Right atrium auricular region (tissue), 2 donors: ENCODE results near the gene TMSB4X. TPM values are rescaled to one million over a fixed set of nuclear protein-coding genes. Genes with fewer than 3 reads are reported as not detected.
"Not testable (repeated sequence)": the region's sequence is repeated elsewhere in the genome, so short reads cannot be mapped to it uniquely, and the experiment has no call there.

Experiments used
- DNase-seq: peaks from one replicate; pipeline ENCODE4 v3.0.0-alpha.2; 2019; ENCODE audit warnings: low spot score
- H3K27ac ChIP-seq, 2 donors: fragments of 200-600 bp; sonication (generic); 1 replicate in 1 of 2; 2 replicates in 1 of 2; pipeline ENCODE4 v1.5.1; 2016 to 2019
- H3K27me3 ChIP-seq, 2 donors: fragments of 200-600 bp; sonication (generic); one replicate each; pipeline versions ENCODE4 v1.5.1 to v1.6.0; 2017 to 2019
- H3K36me3 ChIP-seq: fragments of 200-600 bp; sonication (generic); one replicate; pipeline ENCODE4 v1.5.1; 2016
- H3K4me1 ChIP-seq, 2 donors: fragments of 200-600 bp; sonication (generic); one replicate each; pipeline versions ENCODE4 v1.5.1 to v1.6.0; 2017 to 2019
- H3K4me3 ChIP-seq, 2 donors: fragments of 200-600 bp; sonication (generic); 1 replicate in 1 of 2; 2 replicates in 1 of 2; pipeline ENCODE4 v1.5.1; 2017 to 2019; ENCODE audit warnings: mild to moderate bottlenecking in 1 of 2, moderate library complexity in 1 of 2
- H3K9me3 ChIP-seq, 2 donors: fragments of 200-600 bp; sonication (generic); one replicate each; pipeline ENCODE4 v1.5.1; 2019
- CTCF ChIP-seq, 2 donors: fragments of 200-600 bp; sonication (generic); IDR thresholded peaks; one replicate each; pipeline ENCODE4 v1.5.1; 2019; ENCODE audit warnings: antibody characterized with exemption in 2 of 2
- total RNA-seq, 2 donors: library from RNA; depleted of rRNA; stranded (reverse); fragments of >200 nt; gene quantifications; one replicate each; pipeline ENCODE4 v1.1.0, GENCODE V29; 2016

The TMSB4X gene
- total RNA-seq, 2 donors from 2014 or later = 1,780 to 2,397 TPM

DNA sequence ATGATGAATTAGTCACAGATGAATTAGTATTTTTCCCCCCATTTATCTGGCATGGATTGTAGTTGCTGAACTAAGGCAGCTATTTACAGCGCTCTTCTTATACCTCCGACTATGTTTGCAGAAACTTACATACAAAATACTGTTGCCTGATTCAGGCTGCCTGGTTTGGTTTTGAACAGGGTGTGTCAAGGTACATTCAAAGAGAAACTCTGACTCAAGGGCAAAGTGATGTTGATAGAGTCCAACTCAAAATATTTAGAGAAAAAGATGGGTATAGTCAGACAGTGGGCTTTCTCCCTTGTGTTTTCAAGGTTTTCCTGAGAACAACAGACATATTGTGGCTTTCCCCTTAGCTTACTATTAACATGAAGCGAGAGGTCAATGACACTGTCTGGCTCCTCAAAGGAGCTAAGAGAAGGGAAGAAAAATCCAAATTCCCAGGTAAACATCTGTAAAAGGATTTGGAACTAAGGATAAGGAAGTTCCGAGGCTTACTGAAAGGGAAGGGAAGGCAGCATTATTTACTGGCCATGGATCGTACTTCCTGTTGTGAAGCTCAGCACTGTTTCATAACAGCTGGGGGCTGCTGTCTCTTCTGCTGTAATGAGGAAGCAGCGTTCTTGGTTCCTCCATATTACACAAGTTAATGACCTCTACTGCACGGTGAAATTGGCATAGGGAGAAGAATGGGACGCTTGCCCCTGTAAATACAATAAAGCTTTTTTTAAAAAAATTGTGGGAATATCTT lies 38.6 kb downstream of the TMSB4X start:
- Histone ChIP-seq H3K27me3 (no peaks in the 10 kb centered on the region), H3K36me3 (no peaks in the 10 kb centered on the region), H3K4me1 (peaks cover 0 to 13% of the 10 kb centered on the region in 2 donors), H3K27ac (no peak overlapping the region), H3K4me3 (no peak overlapping the region), H3K9me3 (no peaks in the 10 kb centered on the region)
- TF ChIP-seq CTCF (IDR thresholded peaks at IDR 0.05) = no peak
- no peak for DNase-seq

- Histone ChIP-seq H3K9me3 (no peaks in the 10 kb centered on the region), H3K27me3 (no peaks in the 10 kb centered on the region), H3K4me3 (no peak overlapping the region), H3K27ac (no peak overlapping the region), H3K36me3 (no peaks in the 10 kb centered on the region), H3K4me1 (peaks cover 0 to 9% of the 10 kb centered on the region in 2 donors)
- TF ChIP-seq CTCF (IDR thresholded peaks at IDR 0.05) = no peak
- DNase-seq = no peak
Observed at GRCh38 chrX:13014111-13015096, 39.5 kb downstream of the TMSB4X start.

DNA sequence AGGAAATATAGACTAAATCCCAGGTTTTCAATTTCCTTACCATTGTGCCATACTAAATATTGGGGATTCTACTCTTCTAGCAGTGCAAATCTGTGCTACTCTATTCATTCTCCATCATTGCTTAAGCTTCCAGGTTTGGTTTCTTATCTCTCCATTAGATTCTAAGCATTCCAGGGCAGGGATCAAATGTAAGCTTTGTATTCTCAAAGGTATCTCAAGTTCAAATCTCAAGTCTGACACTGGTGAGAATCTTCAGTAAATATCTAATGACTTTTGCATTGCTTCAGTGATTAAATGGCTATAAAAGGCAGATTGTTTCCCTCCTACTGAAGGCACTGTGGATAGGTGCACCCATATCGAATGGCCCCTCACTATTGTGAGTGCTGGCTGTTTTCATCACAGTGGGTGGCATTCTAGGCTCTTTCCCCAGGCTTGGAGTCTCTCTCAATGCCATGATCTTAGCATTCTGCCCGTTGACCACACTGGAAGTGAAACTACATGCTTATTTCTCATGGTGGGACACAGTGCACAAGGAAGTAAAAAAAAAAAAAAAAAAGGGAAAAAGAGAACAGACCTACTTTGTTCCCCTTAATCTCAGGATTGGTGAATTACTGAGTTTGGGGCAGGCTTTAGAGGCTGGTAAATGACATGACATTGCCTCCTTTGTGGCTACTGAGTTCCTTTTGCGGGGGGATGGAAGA lies 40.8 kb downstream of the TMSB4X start:
- TF ChIP-seq CTCF (IDR thresholded peaks at IDR 0.05) = no peak
- no peaks in the 10 kb centered on the region for H3K9me3 ChIP-seq
- peaks cover 0 to 9% of the 10 kb centered on the region in 2 donors for H3K4me1 ChIP-seq
- no peak overlapping the region for H3K27ac ChIP-seq
- no peaks in the 10 kb centered on the region for H3K36me3 ChIP-seq
- DNase-seq = no peak
- no peak overlapping the region for H3K4me3 ChIP-seq
- H3K27me3 ChIP-seq = no peaks in the 10 kb centered on the region

DNA sequence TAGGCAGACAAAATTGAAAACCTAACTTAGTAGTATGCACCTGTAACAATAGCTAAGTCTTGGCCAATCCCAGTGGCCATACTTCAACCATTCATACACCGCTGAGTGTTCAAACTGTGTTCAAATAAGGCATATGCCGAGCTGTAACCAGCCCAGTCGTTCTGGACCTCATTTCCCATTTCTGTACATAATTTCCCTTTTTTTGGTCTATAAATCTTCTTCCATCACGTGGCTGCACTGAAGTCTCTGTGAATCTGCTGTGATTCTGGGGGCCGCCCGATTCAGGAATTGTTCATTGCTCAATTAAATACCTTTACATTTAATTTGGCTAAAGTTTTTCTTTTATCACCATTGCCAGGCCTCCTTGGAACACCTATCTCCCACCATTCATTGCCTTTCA lies 41.8 kb downstream of the TMSB4X start:
- DNase-seq, H3K27ac ChIP-seq: not testable (repeated sequence)

DNA sequence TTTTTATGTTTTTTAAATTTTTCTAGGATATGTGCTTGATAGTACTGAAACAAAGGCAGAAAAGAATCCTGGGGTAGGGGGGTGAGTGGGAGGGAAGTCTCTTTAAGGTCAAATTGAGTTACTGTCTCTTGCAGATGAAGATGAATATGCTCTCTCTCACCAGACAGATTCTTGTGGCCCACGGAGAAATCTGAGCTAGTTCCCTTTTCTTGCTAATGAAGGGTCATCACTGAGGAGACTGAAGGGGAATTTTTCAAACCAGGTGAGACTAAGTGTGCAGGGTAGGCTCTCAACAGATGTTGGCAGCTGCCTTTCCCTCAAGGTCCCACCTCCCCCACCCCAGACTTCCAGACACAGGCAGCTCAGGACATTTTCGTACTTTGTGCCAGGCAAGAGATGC lies 48.0 kb downstream of the TMSB4X start:
- Histone ChIP-seq H3K36me3 (no peaks in the 10 kb centered on the region), H3K27ac (no peak overlapping the region), H3K4me1 (no peaks in the 10 kb centered on the region)

More for the DNA sequence above, 41.8 kb downstream of the TMSB4X start:
- not testable (repeated sequence) for H3K9me3 ChIP-seq, H3K4me3 ChIP-seq, H3K27me3 ChIP-seq, H3K4me1 ChIP-seq, H3K36me3 ChIP-seq

More for the DNA sequence above, 48.0 kb downstream of the TMSB4X start:
- no peaks in the 10 kb centered on the region for H3K9me3 ChIP-seq
- no peak overlapping the region for H3K4me3 ChIP-seq
- no peak for TF ChIP-seq CTCF (IDR thresholded peaks at IDR 0.05)
- H3K27me3 ChIP-seq = no peaks in the 10 kb centered on the region
- no peak for DNase-seq
